ENCODE results near the gene ADTRP.

The ADTRP gene

DNA sequence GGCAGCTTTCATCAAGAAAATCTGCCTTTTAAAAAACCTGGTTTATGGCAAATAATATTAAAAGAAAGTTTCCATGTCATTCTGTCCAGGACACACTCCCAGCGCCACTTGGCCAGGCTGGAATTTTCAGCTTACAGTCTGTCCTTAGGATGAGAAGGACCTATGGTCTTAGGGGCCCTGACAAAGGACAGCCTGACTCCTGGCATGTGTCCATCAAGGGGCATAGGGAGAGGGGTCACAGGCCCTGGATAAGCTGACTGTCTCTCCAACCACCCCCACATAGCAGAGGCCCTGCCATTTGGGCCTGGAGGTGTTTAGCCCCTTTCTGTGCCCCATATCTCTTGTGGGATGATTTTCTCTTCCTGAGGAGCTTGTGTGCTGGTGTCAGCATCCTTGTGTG lies 60.6 kb downstream of the ADTRP start (continued):
- TF ChIP-seq, protein P1, sequence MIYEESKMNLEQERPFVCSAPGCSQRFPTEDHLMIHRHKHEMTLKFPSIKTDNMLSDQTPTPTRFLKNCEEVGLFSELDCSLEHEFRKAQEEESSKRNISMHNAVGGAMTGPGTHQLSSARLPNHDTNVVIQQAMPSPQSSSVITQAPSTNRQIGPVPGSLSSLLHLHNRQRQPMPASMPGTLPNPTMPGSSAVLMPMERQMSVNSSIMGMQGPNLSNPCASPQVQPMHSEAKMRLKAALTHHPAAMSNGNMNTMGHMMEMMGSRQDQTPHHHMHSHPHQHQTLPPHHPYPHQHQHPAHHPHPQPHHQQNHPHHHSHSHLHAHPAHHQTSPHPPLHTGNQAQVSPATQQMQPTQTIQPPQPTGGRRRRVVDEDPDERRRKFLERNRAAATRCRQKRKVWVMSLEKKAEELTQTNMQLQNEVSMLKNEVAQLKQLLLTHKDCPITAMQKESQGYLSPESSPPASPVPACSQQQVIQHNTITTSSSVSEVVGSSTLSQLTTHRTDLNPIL (CRISPR knock-in tag; IDR thresholded peaks at IDR 0.05; ENCODE audit: low read depth), result no peak

DNA sequence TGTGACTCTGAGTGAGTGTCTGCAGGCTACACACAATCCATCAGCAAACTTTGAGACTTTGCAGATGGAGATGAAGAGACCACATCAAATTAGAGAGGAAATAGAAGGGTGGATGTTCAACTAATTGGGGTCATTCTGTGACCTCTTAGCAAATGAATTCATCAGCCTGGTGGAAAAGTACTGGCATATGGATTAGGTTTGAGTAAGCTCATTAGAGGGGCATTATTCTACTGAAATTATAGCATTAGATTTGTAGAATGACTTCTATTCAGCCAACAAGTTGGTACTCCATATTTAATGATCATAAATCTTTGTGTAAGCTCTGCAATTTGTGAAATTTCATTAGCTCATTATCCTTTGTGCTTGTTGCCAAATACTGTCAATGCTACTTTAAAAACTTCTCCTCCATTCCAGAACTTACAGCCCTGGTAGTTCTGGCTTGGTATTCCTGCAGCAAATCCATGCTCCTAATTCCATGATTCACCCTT lies 63.8 kb downstream of the ADTRP start:
- peak; percentile 22; the same call in 1 of the 3 replicates for ATAC-seq
- TF ChIP-seq, protein P2, sequence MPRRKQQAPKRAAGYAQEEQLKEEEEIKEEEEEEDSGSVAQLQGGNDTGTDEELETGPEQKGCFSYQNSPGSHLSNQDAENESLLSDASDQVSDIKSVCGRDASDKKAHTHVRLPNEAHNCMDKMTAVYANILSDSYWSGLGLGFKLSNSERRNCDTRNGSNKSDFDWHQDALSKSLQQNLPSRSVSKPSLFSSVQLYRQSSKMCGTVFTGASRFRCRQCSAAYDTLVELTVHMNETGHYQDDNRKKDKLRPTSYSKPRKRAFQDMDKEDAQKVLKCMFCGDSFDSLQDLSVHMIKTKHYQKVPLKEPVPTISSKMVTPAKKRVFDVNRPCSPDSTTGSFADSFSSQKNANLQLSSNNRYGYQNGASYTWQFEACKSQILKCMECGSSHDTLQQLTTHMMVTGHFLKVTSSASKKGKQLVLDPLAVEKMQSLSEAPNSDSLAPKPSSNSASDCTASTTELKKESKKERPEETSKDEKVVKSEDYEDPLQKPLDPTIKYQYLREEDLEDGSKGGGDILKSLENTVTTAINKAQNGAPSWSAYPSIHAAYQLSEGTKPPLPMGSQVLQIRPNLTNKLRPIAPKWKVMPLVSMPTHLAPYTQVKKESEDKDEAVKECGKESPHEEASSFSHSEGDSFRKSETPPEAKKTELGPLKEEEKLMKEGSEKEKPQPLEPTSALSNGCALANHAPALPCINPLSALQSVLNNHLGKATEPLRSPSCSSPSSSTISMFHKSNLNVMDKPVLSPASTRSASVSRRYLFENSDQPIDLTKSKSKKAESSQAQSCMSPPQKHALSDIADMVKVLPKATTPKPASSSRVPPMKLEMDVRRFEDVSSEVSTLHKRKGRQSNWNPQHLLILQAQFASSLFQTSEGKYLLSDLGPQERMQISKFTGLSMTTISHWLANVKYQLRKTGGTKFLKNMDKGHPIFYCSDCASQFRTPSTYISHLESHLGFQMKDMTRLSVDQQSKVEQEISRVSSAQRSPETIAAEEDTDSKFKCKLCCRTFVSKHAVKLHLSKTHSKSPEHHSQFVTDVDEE (CRISPR knock-in tag; IDR thresholded peaks at IDR 0.05), result no peak
- TF ChIP-seq RARB (CRISPR knock-in tag; IDR thresholded peaks at IDR 0.05), result no peak
- no peak for TF ChIP-seq TCF4 (CRISPR knock-in tag; IDR thresholded peaks at IDR 0.05; ENCODE audit: borderline replicate concordance)
- TF ChIP-seq, protein P1 (CRISPR knock-in tag; IDR thresholded peaks at IDR 0.05; ENCODE audit: low read depth), result no peak
- no peak for TF ChIP-seq ZNF565 (CRISPR knock-in tag; conservative IDR thresholded peaks at IDR 0.05; ENCODE audit: low read depth)
- TF ChIP-seq PPARA (CRISPR knock-in tag; IDR thresholded peaks at IDR 0.05; ENCODE audit: borderline replicate concordance), result no peak
- 0 out of 2 replicates have a peak, but pooled peaks have one; percentile 20 for TF ChIP-seq ISL1 (CRISPR knock-in tag; IDR thresholded peaks at IDR 0.05)
- TF ChIP-seq, protein P3, sequence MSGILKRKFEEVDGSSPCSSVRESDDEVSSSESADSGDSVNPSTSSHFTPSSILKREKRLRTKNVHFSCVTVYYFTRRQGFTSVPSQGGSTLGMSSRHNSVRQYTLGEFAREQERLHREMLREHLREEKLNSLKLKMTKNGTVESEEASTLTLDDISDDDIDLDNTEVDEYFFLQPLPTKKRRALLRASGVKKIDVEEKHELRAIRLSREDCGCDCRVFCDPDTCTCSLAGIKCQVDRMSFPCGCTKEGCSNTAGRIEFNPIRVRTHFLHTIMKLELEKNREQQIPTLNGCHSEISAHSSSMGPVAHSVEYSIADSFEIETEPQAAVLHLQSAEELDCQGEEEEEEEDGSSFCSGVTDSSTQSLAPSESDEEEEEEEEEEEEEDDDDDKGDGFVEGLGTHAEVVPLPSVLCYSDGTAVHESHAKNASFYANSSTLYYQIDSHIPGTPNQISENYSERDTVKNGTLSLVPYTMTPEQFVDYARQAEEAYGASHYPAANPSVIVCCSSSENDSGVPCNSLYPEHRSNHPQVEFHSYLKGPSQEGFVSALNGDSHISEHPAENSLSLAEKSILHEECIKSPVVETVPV (CRISPR knock-in tag; IDR thresholded peaks at IDR 0.05), result no peak
- peak; percentile 59; the same call in 1 of the 2 replicates for TF ChIP-seq ZC3H10 (CRISPR knock-in tag; IDR thresholded peaks at IDR 0.05)

DNA sequence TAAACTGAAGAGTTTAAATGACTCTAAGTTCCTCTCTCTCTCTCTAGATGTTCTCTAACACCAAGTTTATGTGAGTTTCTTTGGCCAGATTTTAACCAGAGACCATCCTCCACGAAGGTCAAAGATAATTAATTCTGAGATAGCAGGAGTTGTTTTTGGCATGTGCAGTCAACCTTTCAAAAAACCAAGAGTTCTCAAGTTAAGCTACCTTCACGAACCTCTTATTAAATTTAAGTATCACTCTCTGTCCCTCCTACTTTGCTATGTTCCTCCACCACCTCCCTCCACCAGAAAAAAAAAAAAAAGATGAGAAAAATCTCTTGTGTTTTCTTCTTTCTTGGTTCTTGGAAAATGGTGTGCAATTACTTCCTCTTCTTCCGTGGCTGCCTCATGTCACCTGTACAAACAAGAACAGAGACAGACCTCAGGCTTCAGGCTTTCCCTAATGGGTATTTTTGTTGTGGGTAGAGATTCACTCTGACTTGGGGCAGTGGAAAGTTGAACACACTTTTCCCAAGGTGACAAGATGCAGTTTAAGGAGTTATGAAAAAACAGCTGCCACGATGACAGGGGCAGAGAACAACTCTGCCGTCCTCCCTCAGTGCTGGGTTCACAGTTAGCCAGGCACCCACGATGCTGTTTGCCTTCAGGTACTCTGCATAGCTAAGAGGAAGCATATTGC lies 64.3 kb downstream of the ADTRP start:
- ATAC-seq, result peak; percentile 65
- TF ChIP-seq CSDC2 (CRISPR knock-in tag; IDR thresholded peaks at IDR 0.05) (no peak), ZFP3 (CRISPR knock-in tag; IDR thresholded peaks at IDR 0.05) (no peak), OSR1 (CRISPR knock-in tag; IDR thresholded peaks at IDR 0.05) (no peak), BACH2 (CRISPR knock-in tag; IDR thresholded peaks at IDR 0.05; ENCODE audit: borderline replicate concordance) (no peak), PPARA (CRISPR knock-in tag; IDR thresholded peaks at IDR 0.05; ENCODE audit: borderline replicate concordance) (no peak), ESRRG (CRISPR knock-in tag; IDR thresholded peaks at IDR 0.05) (no peak), TOX (CRISPR knock-in tag; IDR thresholded peaks at IDR 0.05; ENCODE audit: borderline replicate concordance) (no peak), ZNF8 (CRISPR knock-in tag; IDR thresholded peaks at IDR 0.05) (no peak), ISL1 (CRISPR knock-in tag; IDR thresholded peaks at IDR 0.05) (no peak), ZFP30 (CRISPR knock-in tag; IDR thresholded peaks at IDR 0.05) (no peak), ARNTL (CRISPR knock-in tag; IDR thresholded peaks at IDR 0.05; ENCODE audit: borderline replicate concordance, low read depth) (no peak), TCF4 (CRISPR knock-in tag; IDR thresholded peaks at IDR 0.05; ENCODE audit: borderline replicate concordance) (no peak), RARB (CRISPR knock-in tag; IDR thresholded peaks at IDR 0.05) (no peak)
- TF ChIP-seq, protein P3 (CRISPR knock-in tag; IDR thresholded peaks at IDR 0.05), result no peak
- TF ChIP-seq, protein P2 (CRISPR knock-in tag; IDR thresholded peaks at IDR 0.05), result no peak
- TF ChIP-seq, protein P1 (CRISPR knock-in tag; IDR thresholded peaks at IDR 0.05; ENCODE audit: low read depth), result no peak
- TF ChIP-seq, protein P4, sequence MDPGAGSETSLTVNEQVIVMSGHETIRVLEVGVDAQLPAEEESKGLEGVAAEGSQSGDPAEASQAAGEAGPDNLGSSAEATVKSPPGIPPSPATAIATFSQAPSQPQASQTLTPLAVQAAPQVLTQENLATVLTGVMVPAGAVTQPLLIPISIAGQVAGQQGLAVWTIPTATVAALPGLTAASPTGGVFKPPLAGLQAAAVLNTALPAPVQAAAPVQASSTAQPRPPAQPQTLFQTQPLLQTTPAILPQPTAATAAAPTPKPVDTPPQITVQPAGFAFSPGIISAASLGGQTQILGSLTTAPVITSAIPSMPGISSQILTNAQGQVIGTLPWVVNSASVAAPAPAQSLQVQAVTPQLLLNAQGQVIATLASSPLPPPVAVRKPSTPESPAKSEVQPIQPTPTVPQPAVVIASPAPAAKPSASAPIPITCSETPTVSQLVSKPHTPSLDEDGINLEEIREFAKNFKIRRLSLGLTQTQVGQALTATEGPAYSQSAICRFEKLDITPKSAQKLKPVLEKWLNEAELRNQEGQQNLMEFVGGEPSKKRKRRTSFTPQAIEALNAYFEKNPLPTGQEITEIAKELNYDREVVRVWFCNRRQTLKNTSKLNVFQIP (CRISPR knock-in tag; IDR thresholded peaks at IDR 0.05; ENCODE audit: borderline replicate concordance, low read depth), result no peak

Data from SK-N-SH treated with all-trans-retinoic acid at 6 μM for 48 hours (cell line).